CD14-positive monocyte (primary cell): Measurements from ENCODE around the gene LYRM1. TPM values are rescaled to one million over a fixed set of nuclear protein-coding genes. Genes with fewer than 3 reads are reported as not detected.
"Not testable (repeated sequence)": the region's sequence is repeated elsewhere in the genome, so short reads cannot be mapped to it uniquely, and the experiment has no call there.

ENCODE experiments used
- DNase-seq, 3 donors: peaks; one replicate each; pipeline ENCODE4 v3.0.0-alpha.2; 2011 to 2022
- H2AFZ ChIP-seq: 2 replicates; pipeline ENCODE4 v1.6.0; 2012; ENCODE audit warnings: mild to moderate bottlenecking, low read depth, low read length, inconsistent platforms; ENCODE audit not compliant: insufficient read depth, poor library complexity, severe bottlenecking
- H3K27ac ChIP-seq, 2 donors: 1 replicate in 1 of 2; 2 replicates in 1 of 2; pipeline ENCODE4 v1.5.1; 2012 to 2013; ENCODE audit warnings: low read length in 2 of 2, control low read depth in 1 of 2, inconsistent platforms in 1 of 2, low read depth in 1 of 2, mild to moderate bottlenecking in 1 of 2
- H3K27me3 ChIP-seq, 2 donors: one replicate each; pipeline versions ENCODE4 v1.6.0 to v1.6.1; 2011 to 2013; ENCODE audit warnings: low read length in 2 of 2; ENCODE audit not compliant: control insufficient read depth in 2 of 2, insufficient read depth in 2 of 2
- H3K36me3 ChIP-seq, 2 donors: replicated peaks in 1 of 2; 1 replicate in 1 of 2; 2 replicates in 1 of 2; pipeline versions ENCODE4 v1.5.1 to v1.6.1; 2012 to 2013; ENCODE audit warnings: low read length in 2 of 2, control low read depth in 1 of 2, inconsistent platforms in 1 of 2, mild to moderate bottlenecking in 1 of 2; ENCODE audit not compliant: insufficient read depth in 2 of 2, control insufficient read depth in 1 of 2
- H3K4me1 ChIP-seq, 2 donors: 1 replicate in 1 of 2; 2 replicates in 1 of 2; pipeline versions ENCODE4 v1.5.1 to v1.6.1; 2012 to 2013; ENCODE audit warnings: low read length in 2 of 2, control low read depth in 1 of 2, inconsistent platforms in 1 of 2, mild to moderate bottlenecking in 1 of 2, moderate library complexity in 1 of 2; ENCODE audit not compliant: insufficient read depth in 2 of 2, control insufficient read depth in 1 of 2
- H3K4me2 ChIP-seq: replicated peaks from 2 replicates; pipeline ENCODE3; 2012; ENCODE audit warnings: low read length, moderate library complexity, mild to moderate bottlenecking; ENCODE audit not compliant: poor library complexity, severe bottlenecking; ENCODE audit errors: extremely low read depth
- H3K4me3 ChIP-seq, 3 experiments: fragments of 200-600 bp in 1 of 3; sonication (generic) in 1 of 3; replicated peaks in 1 of 3; 1 replicate in 2 of 3; 2 replicates in 1 of 3; pipeline ENCODE4 v1.5.1; 2011 to 2013; ENCODE audit warnings: low read length in 3 of 3, mild to moderate bottlenecking in 3 of 3, control low read depth in 2 of 3, low read depth in 2 of 3, inconsistent platforms in 1 of 3, moderate library complexity in 1 of 3
- H3K79me2 ChIP-seq: 2 replicates; pipeline ENCODE4 v1.6.0; 2012; ENCODE audit warnings: mild to moderate bottlenecking, control low read depth, inconsistent platforms, low read length, moderate library complexity; ENCODE audit not compliant: insufficient read depth
- H3K9ac ChIP-seq: 2 replicates; pipeline ENCODE4 v1.6.0; 2017; ENCODE audit warnings: low read length, mild to moderate bottlenecking; ENCODE audit not compliant: insufficient read depth, poor library complexity, severe bottlenecking
- H3K9me3 ChIP-seq, 2 donors: replicated peaks in 1 of 2; 1 replicate in 1 of 2; 2 replicates in 1 of 2; pipeline versions ENCODE4 v1.5.1 to v1.6.1; 2012 to 2013; ENCODE audit warnings: low read length in 2 of 2, control low read depth in 1 of 2; ENCODE audit not compliant: control insufficient read depth in 1 of 2, insufficient read depth in 1 of 2
- H4K20me1 ChIP-seq: 2 replicates; pipeline ENCODE4 v1.6.0; 2012; ENCODE audit warnings: mild to moderate bottlenecking, low read length, control low read depth, moderate library complexity; ENCODE audit not compliant: insufficient read depth
- H3K27ac Mint-ChIP-seq, 7 donors: one replicate each; pipeline ENCODE4 v1.8.0; 2020; ENCODE audit warnings: mild to moderate bottlenecking in 7 of 7, mixed read lengths in 7 of 7, moderate library complexity in 6 of 7, inconsistent platforms in 2 of 7
- H3K27me3 Mint-ChIP-seq, 3 donors: one replicate each; pipeline ENCODE4 v1.8.0; 2021 to 2022; ENCODE audit warnings: low read depth in 3 of 3, mild to moderate bottlenecking in 3 of 3, mixed read lengths in 3 of 3, moderate library complexity in 3 of 3, inconsistent platforms in 1 of 3
- H3K36me3 Mint-ChIP-seq, 2 donors: one replicate each; pipeline ENCODE4 v1.8.0; 2020; ENCODE audit warnings: mixed read lengths in 2 of 2, inconsistent platforms in 1 of 2, mild to moderate bottlenecking in 1 of 2
- H3K4me1 Mint-ChIP-seq: one replicate; pipeline ENCODE4 v1.8.0; 2020; ENCODE audit warnings: mild to moderate bottlenecking, mixed read lengths
- H3K4me3 Mint-ChIP-seq, 2 donors: one replicate each; pipeline ENCODE4 v1.8.0; 2020; ENCODE audit warnings: mild to moderate bottlenecking in 2 of 2, mixed read lengths in 2 of 2, moderate library complexity in 1 of 2
- H3K9me3 Mint-ChIP-seq, 7 donors: one replicate each; pipeline ENCODE4 v1.8.0; 2020 to 2022; ENCODE audit warnings: mixed read lengths in 7 of 7, mild to moderate bottlenecking in 6 of 7, moderate library complexity in 6 of 7, inconsistent platforms in 2 of 7
- WGBS: methylation state at CpG from one replicate; pipeline ENCODE4 v1.1.5; 2013; ENCODE audit warnings: missing lambda C conversion rate; ENCODE audit not compliant: insufficient coverage; 5-methylcytosine and 5-hydroxymethylcytosine counted together
- intact Hi-C, 2 donors: fragments of 100-400 bp; cut with micrococcal nuclease; formaldehyde crosslinking; loops; one replicate each; pipeline versions ENCODE4 v1.15.0 to v1.15.1; 2023
- polyA plus RNA-seq, 3 donors: library from polyadenylated mRNA; depleted of rRNA in 1 of 3; unstranded in 2 of 3; stranded (reverse) in 1 of 3; fragments of 300-500 nt in 2 of 3; fragments of >200 nt in 1 of 3; fragmentation: Illumina TruSeq in 2 of 3; gene quantifications; 1 replicate in 2 of 3; 2 replicates in 1 of 3; pipeline ENCODE4 v1.2.3, GENCODE V29; 2012 to 2021
- TF ChIP-seq, protein P1 (sequence below): fragments of 200-600 bp; IDR thresholded peaks from one replicate; pipeline ENCODE4 v1.8.0; 2022; ENCODE audit warnings: antibody characterized with exemption, mild to moderate bottlenecking

Gene LYRM1
- polyA plus RNA-seq, 3 donors = 14.8 to 29.5 (median 25.5) TPM

DNA sequence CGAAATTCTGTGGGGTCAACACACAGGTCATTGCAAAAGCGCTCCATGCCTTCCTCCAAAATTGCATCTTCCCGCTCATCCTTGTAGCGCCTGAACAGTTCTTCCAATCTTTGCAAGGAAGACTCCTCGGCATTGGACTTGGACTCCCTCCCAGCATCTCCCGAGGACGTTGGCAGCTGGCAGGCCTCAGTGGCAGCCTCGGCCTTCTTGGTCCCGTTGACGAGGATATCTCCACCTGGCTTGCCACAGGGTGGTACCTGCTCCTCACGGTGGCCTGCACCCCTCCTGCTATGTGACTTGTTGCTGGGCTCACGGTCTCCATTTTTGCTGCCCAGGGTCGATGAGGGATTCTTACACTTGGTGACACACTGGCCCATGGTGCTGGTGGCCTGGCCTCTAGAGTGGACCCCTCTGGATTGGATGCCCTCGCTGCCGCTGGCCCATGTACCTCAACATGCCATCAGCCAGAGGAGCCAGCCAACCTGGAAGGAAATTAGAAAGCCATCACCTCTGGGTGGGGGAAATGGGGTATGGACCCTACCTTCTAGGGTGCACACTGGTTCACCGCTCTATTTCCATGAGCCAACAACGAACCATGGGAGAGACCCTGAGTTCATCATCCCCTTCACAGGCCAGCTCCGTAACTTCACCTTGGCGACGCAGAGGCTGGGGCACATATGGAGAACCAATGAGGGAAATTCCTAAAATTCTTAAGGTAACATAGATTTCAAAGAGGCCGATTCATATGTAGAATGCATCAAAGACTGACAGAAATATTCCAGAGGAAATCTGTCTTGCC is 38.2 kb upstream of the LYRM1 start:
- H3K9me3 Mint-ChIP-seq = no peaks in the 10 kb centered on the region
- H4K20me1 ChIP-seq = peaks cover 22% of the 10 kb centered on the region
- H3K27me3 ChIP-seq = no peaks in the 10 kb centered on the region
- H3K4me1 Mint-ChIP-seq = peaks cover 5% of the 10 kb centered on the region
- no peak overlapping the region for H3K4me3 Mint-ChIP-seq
- H3K27ac ChIP-seq = no peak overlapping the region
- peaks cover 34 to 35% of the 10 kb centered on the region in 2 donors for H3K36me3 Mint-ChIP-seq
- intact Hi-C loops = loop anchor here in 1 of 2 donors (10.0 kb wide), 1 partner anchor 72 kb away; no protein-coding TSS in a partner anchor
- TF ChIP-seq, protein P1, sequence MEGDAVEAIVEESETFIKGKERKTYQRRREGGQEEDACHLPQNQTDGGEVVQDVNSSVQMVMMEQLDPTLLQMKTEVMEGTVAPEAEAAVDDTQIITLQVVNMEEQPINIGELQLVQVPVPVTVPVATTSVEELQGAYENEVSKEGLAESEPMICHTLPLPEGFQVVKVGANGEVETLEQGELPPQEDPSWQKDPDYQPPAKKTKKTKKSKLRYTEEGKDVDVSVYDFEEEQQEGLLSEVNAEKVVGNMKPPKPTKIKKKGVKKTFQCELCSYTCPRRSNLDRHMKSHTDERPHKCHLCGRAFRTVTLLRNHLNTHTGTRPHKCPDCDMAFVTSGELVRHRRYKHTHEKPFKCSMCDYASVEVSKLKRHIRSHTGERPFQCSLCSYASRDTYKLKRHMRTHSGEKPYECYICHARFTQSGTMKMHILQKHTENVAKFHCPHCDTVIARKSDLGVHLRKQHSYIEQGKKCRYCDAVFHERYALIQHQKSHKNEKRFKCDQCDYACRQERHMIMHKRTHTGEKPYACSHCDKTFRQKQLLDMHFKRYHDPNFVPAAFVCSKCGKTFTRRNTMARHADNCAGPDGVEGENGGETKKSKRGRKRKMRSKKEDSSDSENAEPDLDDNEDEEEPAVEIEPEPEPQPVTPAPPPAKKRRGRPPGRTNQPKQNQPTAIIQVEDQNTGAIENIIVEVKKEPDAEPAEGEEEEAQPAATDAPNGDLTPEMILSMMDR = no peak
- H3K4me2 ChIP-seq = no peak overlapping the region
- H3K4me3 ChIP-seq = no peak overlapping the region
- DNase-seq = no peak
- no peak overlapping the region for H2AFZ ChIP-seq
- H3K36me3 ChIP-seq = peaks cover 36 to 42% of the 10 kb centered on the region in 2 donors
- H3K4me1 ChIP-seq = no peaks in the 10 kb centered on the region
- H3K27me3 Mint-ChIP-seq = peaks cover 0 to 2% (median 0%) of the 10 kb centered on the region in 3 donors
- peaks cover 3% of the 10 kb centered on the region for H3K79me2 ChIP-seq
- H3K9ac ChIP-seq = no peak overlapping the region
- no peak overlapping the region for H3K27ac Mint-ChIP-seq
- WGBS = 97% methylated on average over 14 of the region's 21 CpGs
- no peaks in the 10 kb centered on the region for H3K9me3 ChIP-seq

- H3K36me3 Mint-ChIP-seq = peaks cover 32 to 36% of the 10 kb centered on the region in 2 donors
- not testable (repeated sequence) for H3K79me2 ChIP-seq, H3K4me1 Mint-ChIP-seq, H3K4me3 ChIP-seq, H3K4me3 Mint-ChIP-seq, H3K9ac ChIP-seq, H3K4me1 ChIP-seq, H3K27me3 Mint-ChIP-seq, H3K27ac ChIP-seq, H2AFZ ChIP-seq, H3K27ac Mint-ChIP-seq, H3K4me2 ChIP-seq, H3K9me3 Mint-ChIP-seq, DNase-seq, H3K9me3 ChIP-seq, H3K27me3 ChIP-seq
- intact Hi-C loops = loop anchor here in 1 of 2 donors (10.0 kb wide), 1 partner anchor 70 kb away; no protein-coding TSS in a partner anchor
- peaks cover 42% of the 10 kb centered on the region for H4K20me1 ChIP-seq
- peaks cover 32 to 35% of the 10 kb centered on the region in 2 donors for H3K36me3 ChIP-seq
- WGBS = 83% methylated on average over 2 of the region's 6 CpGs
These were observed 36.2 kb upstream of the LYRM1 start for GRCh38 chr16:20864376-20864775.
